GM18861 (cell line): ENCODE data around the gene CPAMD8.

Experiments used
- ATAC-seq: cut with Tn5 transposase; IDR thresholded peaks from one replicate; pipeline ENCODE4 v1.9.1; 2021; ENCODE audit not compliant: unreplicated experiment

CPAMD8 gene

GRCh38 chr19:17026706-17027534 is at the start of gene CPAMD8:
Gene CPAMD8, minus strand, starts transcription at chr19:17026810. Its CDS starts 168 bp downstream, at chr19:17026642.
- no peak for ATAC-seq

GRCh38 chr19:17075864-17076542 is 49.4 kb upstream of the CPAMD8 start:
- ATAC-seq: no peak

GRCh38 chr19:17075035-17075863 is 48.6 kb upstream of the CPAMD8 start, which contains the start of the genes HAUS8 and MYO9B:
Gene HAUS8, minus strand, starts transcription at chr19:17075452. Its CDS starts 30 bp downstream, at chr19:17075422.
Gene MYO9B, plus strand, starts transcription at chr19:17075777. Its CDS starts 25,941 bp downstream, at chr19:17101718.
- peak; percentile 68 for ATAC-seq

- no peak for ATAC-seq
These were observed 48.0 kb upstream of the CPAMD8 start for GRCh38 chr19:17074634-17075034.

GRCh38 chr19:17073869-17074633 is 47.4 kb upstream of the CPAMD8 start:
- ATAC-seq: no peak

GRCh38 chr19:17070912-17071311 is 44.3 kb upstream of the CPAMD8 start:
- no peak for ATAC-seq

- ATAC-seq: no peak
These were observed 43.8 kb upstream of the CPAMD8 start for GRCh38 chr19:17070421-17070820.

- no peak for ATAC-seq
These were observed 42.6 kb upstream of the CPAMD8 start for GRCh38 chr19:17069193-17069592.

- ATAC-seq: no peak
These were observed 36.8 kb upstream of the CPAMD8 start for GRCh38 chr19:17063428-17063827.

GRCh38 chr19:17061691-17062090 is 35.1 kb upstream of the CPAMD8 start:
- ATAC-seq: no peak

GRCh38 chr19:17061205-17061604 is 34.6 kb upstream of the CPAMD8 start:
- ATAC-seq: no peak

- no peak for ATAC-seq
These were observed 34.2 kb upstream of the CPAMD8 start for GRCh38 chr19:17060802-17061201.

GRCh38 chr19:17058236-17058635 is 31.6 kb upstream of the CPAMD8 start:
- no peak for ATAC-seq

- ATAC-seq: no peak
These were observed 29.0 kb upstream of the CPAMD8 start for GRCh38 chr19:17055636-17056035.

GRCh38 chr19:17054746-17055145 is 28.1 kb upstream of the CPAMD8 start:
- no peak for ATAC-seq

GRCh38 chr19:17052439-17052838 is 25.8 kb upstream of the CPAMD8 start:
- ATAC-seq: no peak

- ATAC-seq: no peak
These were observed 23.2 kb upstream of the CPAMD8 start for GRCh38 chr19:17049711-17050280.

GRCh38 chr19:17048885-17049453 is 22.4 kb upstream of the CPAMD8 start:
- no peak for ATAC-seq

- ATAC-seq: no peak
These were observed 19.4 kb upstream of the CPAMD8 start for GRCh38 chr19:17045907-17046502.
